Lung microvascular endothelial cell (primary cell): ENCODE results near the gene MRPS11. TPM values are rescaled to one million over a fixed set of nuclear protein-coding genes. Genes with fewer than 3 reads are reported as not detected.
"Not testable (repeated sequence)": the region's sequence is repeated elsewhere in the genome, so short reads cannot be mapped to it uniquely, and the experiment has no call there.

Source experiments
- DNase-seq, 2 donors: peaks; one replicate each; pipeline versions ENCODE4 v3.0.0 to v3.0.0-alpha.2; 2010; ENCODE audit warnings: low read depth in 2 of 2
- total RNA-seq: library from RNA; depleted of rRNA; stranded (reverse); fragments of >200 nt; gene quantifications from 2 replicates; pipeline ENCODE4 v1.2.1, GENCODE V29; 2014

The MRPS11 gene
- total RNA-seq, 1 donor from 2014 or later, result 29.4 TPM

- DNase-seq, result peak; percentile 71 to 77
Measured at GRCh38 chr15:88454867-88455810, 12.4 kb upstream of the MRPS11 start.

DNA sequence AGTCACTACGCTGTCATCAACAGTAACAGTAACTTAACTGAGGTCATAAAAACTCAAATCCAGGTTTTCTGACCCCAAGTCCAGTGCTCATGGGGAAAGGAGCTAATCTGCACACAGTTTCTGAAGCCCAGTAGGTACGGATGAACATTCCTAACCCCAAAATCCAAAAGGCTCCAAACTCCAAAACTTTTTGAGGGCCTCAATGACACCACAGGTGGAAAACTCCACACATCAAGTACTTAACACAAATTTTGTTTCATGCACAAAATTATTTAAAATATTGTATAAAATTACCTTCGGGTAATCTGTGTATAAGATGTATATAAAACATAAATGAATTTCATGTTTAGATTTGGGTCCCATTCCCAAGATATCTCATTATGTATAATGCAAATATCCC, 10.8 kb upstream of the MRPS11 start:
- DNase-seq, result no peak

- no peak for DNase-seq
Measured at GRCh38 chr15:88463870-88464532, 3.5 kb upstream of the MRPS11 start.

DNA sequence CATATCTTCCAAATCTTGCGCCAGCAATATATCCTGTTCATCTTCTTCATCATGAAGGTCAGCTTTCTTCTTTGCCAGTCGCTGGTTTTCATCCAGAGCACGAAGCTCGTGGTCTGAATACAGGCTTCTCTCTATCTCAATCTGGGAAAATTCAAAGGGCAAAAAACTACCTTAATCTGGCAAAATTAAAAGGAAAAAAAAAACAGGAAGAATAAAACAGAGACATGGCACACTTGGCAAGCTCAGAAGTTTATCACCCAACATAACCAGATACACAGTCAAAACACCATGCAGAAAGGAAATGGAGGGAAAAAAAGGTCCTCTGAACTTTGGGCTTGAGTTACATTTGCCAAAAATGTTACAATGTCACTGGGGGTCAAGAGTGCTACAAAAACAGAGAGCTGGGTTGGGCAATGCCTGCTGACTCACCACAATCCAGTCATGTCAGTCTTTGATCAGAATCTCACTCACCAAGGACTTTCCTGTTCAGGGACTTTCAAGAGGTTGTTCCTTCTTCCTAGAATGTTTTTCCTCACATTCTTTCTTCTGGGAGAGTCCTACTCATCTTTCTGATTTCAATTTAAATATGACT, 1.8 kb upstream of the MRPS11 start:
- peak; percentile 55 to 80 for DNase-seq

DNA sequence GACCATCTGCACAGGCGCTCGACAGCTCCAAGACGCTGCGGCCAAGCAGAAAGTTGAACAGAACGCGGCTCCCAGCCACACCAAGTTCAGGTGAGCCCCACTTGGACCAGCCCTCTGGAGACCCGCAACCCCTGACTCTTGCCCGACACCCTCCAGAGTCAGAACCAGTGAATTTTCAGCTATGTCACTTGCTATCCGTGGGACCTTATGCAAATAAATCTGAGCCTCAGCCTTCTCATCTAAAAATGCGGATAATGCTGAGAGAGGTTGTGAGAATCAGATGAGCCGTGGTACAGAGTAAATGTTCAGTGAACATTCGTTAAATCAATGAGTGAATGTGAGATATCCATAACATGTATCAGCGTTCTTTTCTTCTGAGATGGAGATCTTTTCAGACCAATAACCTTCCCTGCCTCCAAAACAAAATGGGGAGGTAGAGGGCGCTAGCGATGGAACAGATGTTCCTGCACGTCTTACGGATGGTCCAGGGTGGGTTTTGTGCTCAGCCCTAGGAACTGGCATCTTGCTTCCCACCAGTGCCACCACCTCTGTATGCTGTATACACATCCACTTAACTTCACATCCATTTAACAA, 524 bp downstream of the MRPS11 start:
- DNase-seq, result peak; percentile 7 to 19

- DNase-seq, result not testable (repeated sequence)
Measured at GRCh38 chr15:88468721-88469120, 1.2 kb downstream of the MRPS11 start.

GRCh38 chr15:88469321-88469720, 1.8 kb downstream of the MRPS11 start:
- DNase-seq, result no peak

DNA sequence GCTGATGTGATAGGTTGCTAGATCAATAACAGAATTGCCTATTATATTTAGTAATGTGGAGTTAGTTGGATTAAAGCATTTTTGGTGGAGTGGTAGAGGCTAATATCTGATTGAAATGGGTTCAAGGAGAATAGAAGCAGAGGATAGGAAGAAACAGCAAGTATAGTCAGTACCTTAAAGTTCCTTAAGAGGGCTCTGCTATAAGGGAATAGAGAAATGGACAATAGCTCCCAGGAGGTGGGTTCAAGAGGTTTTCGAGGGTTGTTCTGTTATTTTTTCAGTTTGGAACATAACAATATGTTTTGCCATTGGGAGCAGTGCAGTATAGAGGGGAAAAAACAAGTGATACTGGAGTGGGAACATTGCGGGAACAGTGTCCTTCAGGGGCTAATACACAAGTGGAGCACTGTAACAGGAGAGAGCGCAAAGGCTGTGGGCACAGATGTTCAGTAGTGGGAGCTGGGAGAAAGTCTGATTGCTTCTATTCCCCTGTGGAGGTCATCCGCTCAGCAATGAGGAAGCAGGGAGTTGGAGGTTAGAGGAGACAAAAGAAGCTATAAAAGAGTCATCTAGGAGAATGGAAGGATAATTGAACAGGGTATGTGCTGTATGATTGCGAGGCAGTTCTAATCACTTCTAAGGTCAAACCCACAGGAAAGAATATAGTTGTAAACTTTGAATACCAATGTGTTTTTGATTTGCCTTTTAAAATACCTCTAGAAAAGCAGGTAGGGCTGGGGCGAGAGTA, 3.3 kb downstream of the MRPS11 start:
- DNase-seq, result no peak

DNA sequence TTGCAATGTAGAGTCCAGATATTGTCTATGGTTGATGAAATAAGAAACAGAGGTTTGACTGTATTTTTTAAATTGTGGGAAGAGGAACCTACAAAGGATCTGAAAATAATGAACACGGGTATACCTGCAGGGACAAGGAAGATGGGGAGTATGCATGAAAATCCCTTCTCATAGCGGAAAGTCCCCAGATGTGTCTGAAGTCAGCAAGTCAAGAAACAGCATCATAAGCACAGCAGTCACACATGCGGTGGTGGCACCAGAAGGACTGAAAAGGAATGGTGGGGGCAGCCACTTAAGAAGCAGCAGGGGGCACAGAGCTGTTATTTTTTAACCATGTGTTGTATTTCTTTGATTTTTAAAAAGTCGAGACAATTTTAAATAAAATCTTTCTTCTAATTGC, 4.7 kb downstream of the MRPS11 start:
- no peak for DNase-seq

GRCh38 chr15:88473661-88474293, 6.3 kb downstream of the MRPS11 start:
- DNase-seq, result not testable (repeated sequence)

DNA sequence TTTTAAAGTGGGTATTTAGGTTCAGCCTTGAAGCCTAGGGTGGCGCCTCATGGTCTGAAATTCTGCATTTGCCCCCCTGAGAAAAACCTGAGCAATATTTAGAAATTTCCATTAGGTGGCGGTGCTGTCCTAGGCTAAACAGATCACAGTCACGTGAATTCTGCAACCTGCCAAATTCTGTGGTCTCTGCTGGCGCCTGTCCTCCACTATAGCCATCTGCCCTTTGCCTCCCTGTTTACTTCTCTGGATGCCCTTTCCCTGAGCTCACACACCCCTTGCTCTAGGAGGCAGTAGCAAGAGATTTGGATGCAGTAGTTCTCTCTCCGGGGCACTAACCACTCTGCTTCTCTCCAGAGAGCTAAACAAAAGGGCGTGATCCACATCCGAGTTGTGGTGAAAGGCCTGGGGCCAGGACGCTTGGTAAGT, 9.1 kb downstream of the MRPS11 start:
- DNase-seq, result peak; percentile 54 to 80

GRCh38 chr15:88477126-88477525, 9.6 kb downstream of the MRPS11 start:
- no peak for DNase-seq

GRCh38 chr15:88477904-88478303, 10.4 kb downstream of the MRPS11 start:
- DNase-seq, result no peak

DNA sequence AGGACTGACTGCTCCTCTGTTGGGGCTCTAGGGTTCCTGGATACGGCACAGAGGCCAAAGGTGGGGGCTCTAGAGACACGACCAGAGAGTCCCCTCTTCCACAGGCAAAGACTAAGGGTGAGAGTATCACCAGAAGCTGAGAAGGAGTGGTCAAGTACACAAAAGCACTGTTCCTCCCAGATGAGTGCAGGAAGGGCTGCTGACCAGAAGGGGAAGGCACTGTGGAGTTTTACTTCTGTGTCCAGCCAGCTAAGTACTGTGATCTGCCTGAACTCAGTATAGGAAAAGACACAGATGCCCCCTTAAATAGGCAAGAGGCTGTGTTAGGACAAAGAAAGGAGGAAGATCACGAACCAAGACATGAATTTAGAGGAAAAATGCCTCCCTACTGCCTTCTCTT, 11.7 kb downstream of the MRPS11 start:
- no peak for DNase-seq

- no peak for DNase-seq
Measured at GRCh38 chr15:88480981-88481380, 13.5 kb downstream of the MRPS11 start.

DNA sequence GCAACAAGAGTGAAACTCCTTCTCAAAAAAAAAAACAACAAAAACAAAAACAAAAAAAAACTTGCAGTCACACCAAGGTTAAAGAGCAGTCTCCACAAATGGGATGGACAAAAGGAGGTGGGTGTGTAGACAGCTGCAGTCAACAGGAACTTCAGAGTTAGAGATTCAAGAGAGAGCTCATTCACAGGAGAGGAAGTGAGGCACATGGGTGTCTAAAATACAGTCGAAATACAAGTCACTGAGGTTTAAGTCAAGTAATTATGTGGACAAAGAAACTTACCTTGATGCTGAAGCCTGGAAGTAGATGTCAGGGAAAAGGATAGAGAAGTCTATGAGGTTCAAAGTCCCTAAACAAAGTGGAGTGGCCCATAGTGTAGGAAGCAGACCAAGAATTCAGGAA, 14.8 kb downstream of the MRPS11 start:
- DNase-seq, result no peak

- DNase-seq, result no peak
Measured at GRCh38 chr15:88484682-88485331, 17.3 kb downstream of the MRPS11 start.

GRCh38 chr15:88487178-88487795, 19.8 kb downstream of the MRPS11 start:
- DNase-seq, result no peak

- no peak for DNase-seq
Measured at GRCh38 chr15:88487796-88488523, 20.5 kb downstream of the MRPS11 start.
